Common myeloid progenitor, CD34-positive (primary cell): ENCODE data around the gene MRM2.

Experiments
- CTCF ChIA-PET: fragments of 350-600 bp; sonication (Branson Sonifier 250); formaldehyde crosslinking; loops from one replicate; lab custom pipeline; 2021; ENCODE audit warnings: antibody characterized with exemption; lab: Charles Lee
- POLR2A ChIA-PET: fragments of 350-600 bp; sonication (Branson Sonifier 250); formaldehyde crosslinking; loops from one replicate; lab custom pipeline; 2021; ENCODE audit warnings: antibody characterized with exemption; lab: Charles Lee
- DNase-seq, 3 donors: peaks; one replicate each; pipeline versions ENCODE4 v3.0.0 to v3.0.0-alpha.2; 2013
- H3K27ac ChIP-seq, 2 experiments: 1 replicate in 1 of 2; 2 replicates in 1 of 2; pipeline ENCODE4 v1.7.0; 2013; ENCODE audit warnings: inconsistent platforms in 2 of 2, low read length in 2 of 2, mild to moderate bottlenecking in 2 of 2, low read depth in 1 of 2, moderate library complexity in 1 of 2; ENCODE audit not compliant: severe bottlenecking in 2 of 2, insufficient read depth in 1 of 2, poor library complexity in 1 of 2
- H3K27me3 ChIP-seq, 5 experiments: replicated peaks in 2 of 5; 1 replicate in 3 of 5; 2 replicates in 2 of 5; pipeline versions ENCODE4 v1.6.1 to v1.7.0; 2013; ENCODE audit warnings: low read length in 4 of 5, mild to moderate bottlenecking in 2 of 5, moderate library complexity in 2 of 5, inconsistent platforms in 1 of 5; ENCODE audit not compliant: insufficient read depth in 5 of 5, control insufficient read depth in 4 of 5
- H3K36me3 ChIP-seq, 4 experiments: 1 replicate in 2 of 4; 2 replicates in 2 of 4; pipeline versions ENCODE4 v1.6.1 to v1.7.0; 2013; ENCODE audit warnings: low read length in 3 of 4, control low read depth in 1 of 4, mild to moderate bottlenecking in 1 of 4; ENCODE audit not compliant: control insufficient read depth in 4 of 4, insufficient read depth in 4 of 4
- H3K4me1 ChIP-seq, 4 experiments: 1 replicate in 3 of 4; 2 replicates in 1 of 4; pipeline versions ENCODE4 v1.6.1 to v1.7.1; 2013; ENCODE audit warnings: low read length in 3 of 4, mild to moderate bottlenecking in 3 of 4, control low read depth in 1 of 4, inconsistent platforms in 1 of 4, moderate library complexity in 1 of 4; ENCODE audit not compliant: control insufficient read depth in 4 of 4, insufficient read depth in 4 of 4; ENCODE audit errors: control extremely low read depth in 1 of 4
- H3K4me3 ChIP-seq, 7 experiments: 1 replicate in 4 of 7; 2 replicates in 3 of 7; pipeline versions ENCODE4 v1.5.1 to v1.7.0; 2013; ENCODE audit warnings: mild to moderate bottlenecking in 7 of 7, low read length in 6 of 7, moderate library complexity in 6 of 7, inconsistent platforms in 2 of 7, low read depth in 2 of 7, control low read depth in 1 of 7; ENCODE audit not compliant: insufficient read depth in 4 of 7, control insufficient read depth in 1 of 7; ENCODE audit errors: extremely low read depth in 1 of 7
- H3K9me3 ChIP-seq, 5 experiments: 1 replicate in 4 of 5; 2 replicates in 1 of 5; pipeline versions ENCODE4 v1.6.1 to v1.7.1; 2013; ENCODE audit warnings: low read length in 4 of 5, mild to moderate bottlenecking in 2 of 5, inconsistent platforms in 1 of 5, low read depth in 1 of 5, moderate library complexity in 1 of 5; ENCODE audit not compliant: control insufficient read depth in 4 of 5, insufficient read depth in 2 of 5; ENCODE audit errors: control extremely low read depth in 1 of 5
- whole genome bisulfite sequencing: methylation state at CpG from one replicate; pipeline ENCODE4 v1.1.5; 2013; ENCODE audit not compliant: insufficient coverage; 5-methylcytosine and 5-hydroxymethylcytosine counted together

MRM2 gene

GRCh38 chr7:2283074-2283473 is 41.1 kb upstream of the MRM2 start:
- Histone ChIP-seq H3K27me3 (no peaks in the 10 kb centered on the region), H3K36me3 (peaks cover 0 to 1% (median 0%) of the 10 kb centered on the region in 4 experiments), H3K4me1 (peaks cover 0 to 17% (median 7%) of the 10 kb centered on the region in 4 experiments), H3K27ac (no peak overlapping the region), H3K9me3 (no peaks in the 10 kb centered on the region), H3K4me3 (no peak overlapping the region)
- no peak for DNase-seq
- POLR2A ChIA-PET, result no interaction called here
- WGBS, result 99% methylated on average over 16 of the region's 20 CpGs
- CTCF ChIA-PET, result no interaction called here

GRCh38 chr7:2282185-2282751 is 40.3 kb upstream of the MRM2 start:
- Histone ChIP-seq H3K36me3 (peaks cover 0 to 6% (median 0%) of the 10 kb centered on the region in 4 experiments), H3K27me3 (no peaks in the 10 kb centered on the region), H3K4me1 (peaks cover 0 to 17% (median 7%) of the 10 kb centered on the region in 4 experiments), H3K4me3 (no peak overlapping the region), H3K9me3 (no peaks in the 10 kb centered on the region), H3K27ac (no peak overlapping the region)
- POLR2A ChIA-PET, result no interaction called here
- DNase-seq, result no peak
- 89% methylated on average over 13 of the region's 14 CpGs for WGBS
- CTCF ChIA-PET, result interaction anchor here (0.6 kb wide), 1 partner anchor 651 kb away, joined by 3 read pairs; no protein-coding TSS in a partner anchor

GRCh38 chr7:2281541-2281940 is 39.5 kb upstream of the MRM2 start:
- Histone ChIP-seq H3K4me1 (peaks cover 0 to 17% (median 7%) of the 10 kb centered on the region in 4 experiments), H3K4me3 (no peak overlapping the region), H3K27me3 (no peaks in the 10 kb centered on the region), H3K9me3 (no peaks in the 10 kb centered on the region), H3K36me3 (peaks cover 0 to 12% (median 0%) of the 10 kb centered on the region in 4 experiments), H3K27ac (no peak overlapping the region)
- 93% methylated on average over 9 of the region's 9 CpGs for WGBS
- CTCF ChIA-PET, result interaction anchor here (0.6 kb wide), 1 partner anchor 651 kb away, joined by 3 read pairs; no protein-coding TSS in a partner anchor
- DNase-seq, result no peak
- POLR2A ChIA-PET, result no interaction called here

GRCh38 chr7:2280424-2280823 is 38.4 kb upstream of the MRM2 start:
- H3K27me3 ChIP-seq, result no peaks in the 10 kb centered on the region
- peaks cover 0 to 17% (median 0%) of the 10 kb centered on the region in 4 experiments for H3K36me3 ChIP-seq
- ChIA-PET CTCF (no interaction called here), POLR2A (interaction anchor here (0.7 kb wide), 2 partner anchors 67 to 249 kb away, joined by 3 to 4 read pairs; no protein-coding TSS in a partner anchor)
- H3K9me3 ChIP-seq, result no peaks in the 10 kb centered on the region
- DNase-seq, result no peak
- WGBS, result 83% methylated on average over 1 of the region's 2 CpGs
- H3K4me1 ChIP-seq, result peaks cover 0 to 17% (median 7%) of the 10 kb centered on the region in 4 experiments
- no peak overlapping the region for H3K27ac ChIP-seq
- H3K4me3 ChIP-seq, result no peak overlapping the region

- ChIA-PET POLR2A (interaction anchor here (0.7 kb wide), 1 partner anchor 68 kb away, joined by 3 read pairs; no protein-coding TSS in a partner anchor), CTCF (no interaction called here)
- Histone ChIP-seq H3K27me3 (no peaks in the 10 kb centered on the region), H3K9me3 (no peaks in the 10 kb centered on the region), H3K36me3 (peaks cover 0 to 20% (median under 1%) of the 10 kb centered on the region in 4 experiments), H3K4me3 (no peak overlapping the region), H3K4me1 (peaks cover 0 to 17% (median 6%) of the 10 kb centered on the region in 4 experiments), H3K27ac (no peak overlapping the region)
- peak in 2 of 3 donors; percentile 10 to 14 for DNase-seq
- 51% methylated on average over 3 of the region's 4 CpGs for WGBS
These were observed 37.9 kb upstream of the MRM2 start for GRCh38 chr7:2279896-2280295.

GRCh38 chr7:2278026-2278425 is 36.0 kb upstream of the MRM2 start:
- 97% methylated on average over 11 of the region's 11 CpGs for WGBS
- DNase-seq, result no peak
- Histone ChIP-seq H3K27ac (no peak overlapping the region), H3K36me3 (peaks cover 0 to 32% (median 8%) of the 10 kb centered on the region in 4 experiments), H3K4me1 (peaks cover 0 to 17% (median 6%) of the 10 kb centered on the region in 4 experiments), H3K27me3 (no peaks in the 10 kb centered on the region), H3K4me3 (no peak overlapping the region), H3K9me3 (no peaks in the 10 kb centered on the region)
- POLR2A ChIA-PET, result no interaction called here
- CTCF ChIA-PET, result interaction anchor here (1.2 kb wide), 1 partner anchor 19 kb away, joined by 4 read pairs; no protein-coding TSS in a partner anchor

- H3K27me3 ChIP-seq, result no peaks in the 10 kb centered on the region
- no peak overlapping the region for H3K27ac ChIP-seq
- CTCF ChIA-PET, result no interaction called here
- peaks cover 0 to 7% (median 6%) of the 10 kb centered on the region in 4 experiments for H3K4me1 ChIP-seq
- DNase-seq, result no peak
- WGBS, result 99% methylated on average over 17 of the region's 18 CpGs
- peaks cover 0 to 43% (median 8%) of the 10 kb centered on the region in 4 experiments for H3K36me3 ChIP-seq
- no peak overlapping the region for H3K4me3 ChIP-seq
- POLR2A ChIA-PET, result interaction anchor here (0.6 kb wide), 1 partner anchor 15 kb away, joined by 4 read pairs; no protein-coding TSS in a partner anchor
- H3K9me3 ChIP-seq, result no peaks in the 10 kb centered on the region
These were observed 34.1 kb upstream of the MRM2 start for GRCh38 chr7:2276107-2276506.
